ENCODE results near the gene CCDC149.

The CCDC149 gene

GRCh38 chr4:24777536-24778463 is 135.0 kb downstream of the CCDC149 start:
- Histone ChIP-seq H3K4me3 (ENCODE audit: low read length) (no peak overlapping the region), H3K4me1 (ENCODE audit: control insufficient read depth, insufficient read depth, low read length) (no peaks in the 10 kb centered on the region), H3K9ac (ENCODE audit: low read length) (no peak overlapping the region), H3K27me3 (ENCODE audit: control insufficient read depth, insufficient read depth, low read length) (no peaks in the 10 kb centered on the region), H3K36me3 (ENCODE audit: control insufficient read depth, insufficient read depth, low read length) (no peaks in the 10 kb centered on the region), H3K9me3 (ENCODE audit: control insufficient read depth, low read length) (no peaks in the 10 kb centered on the region)

GRCh38 chr4:24775750-24776149 is 137.1 kb downstream of the CCDC149 start:
- Histone ChIP-seq H3K9ac (ENCODE audit: low read length) (no peak overlapping the region), H3K4me3 (ENCODE audit: low read length) (no peak overlapping the region), H3K9me3 (ENCODE audit: control insufficient read depth, low read length) (no peaks in the 10 kb centered on the region), H3K4me1 (ENCODE audit: control insufficient read depth, insufficient read depth, low read length) (no peaks in the 10 kb centered on the region), H3K36me3 (ENCODE audit: control insufficient read depth, insufficient read depth, low read length) (no peaks in the 10 kb centered on the region), H3K27me3 (ENCODE audit: control insufficient read depth, insufficient read depth, low read length) (no peaks in the 10 kb centered on the region)

GRCh38 chr4:24775032-24775605 is 137.7 kb downstream of the CCDC149 start:
- H3K4me1 ChIP-seq (ENCODE audit: control insufficient read depth, insufficient read depth, low read length) = no peaks in the 10 kb centered on the region
- H3K9me3 ChIP-seq (ENCODE audit: control insufficient read depth, low read length) = no peaks in the 10 kb centered on the region
- H3K4me3 ChIP-seq (ENCODE audit: low read length) = no peak overlapping the region
- no peaks in the 10 kb centered on the region for H3K36me3 ChIP-seq (ENCODE audit: control insufficient read depth, insufficient read depth, low read length)
- no peak overlapping the region for H3K9ac ChIP-seq (ENCODE audit: low read length)
- no peaks in the 10 kb centered on the region for H3K27me3 ChIP-seq (ENCODE audit: control insufficient read depth, insufficient read depth, low read length)

- Histone ChIP-seq H3K4me1 (ENCODE audit: control insufficient read depth, insufficient read depth, low read length) (no peaks in the 10 kb centered on the region), H3K9me3 (ENCODE audit: control insufficient read depth, low read length) (no peaks in the 10 kb centered on the region), H3K9ac (ENCODE audit: low read length) (no peak overlapping the region), H3K27me3 (ENCODE audit: control insufficient read depth, insufficient read depth, low read length) (no peaks in the 10 kb centered on the region), H3K4me3 (ENCODE audit: low read length) (no peak overlapping the region), H3K36me3 (ENCODE audit: control insufficient read depth, insufficient read depth, low read length) (no peaks in the 10 kb centered on the region)
Measured at GRCh38 chr4:24774452-24774851, 138.4 kb downstream of the CCDC149 start.

- no peaks in the 10 kb centered on the region for H3K9me3 ChIP-seq (ENCODE audit: control insufficient read depth, low read length)
- no peaks in the 10 kb centered on the region for H3K27me3 ChIP-seq (ENCODE audit: control insufficient read depth, insufficient read depth, low read length)
- H3K4me3 ChIP-seq (ENCODE audit: low read length) = no peak overlapping the region
- H3K9ac ChIP-seq (ENCODE audit: low read length) = no peak overlapping the region
- no peaks in the 10 kb centered on the region for H3K36me3 ChIP-seq (ENCODE audit: control insufficient read depth, insufficient read depth, low read length)
- H3K4me1 ChIP-seq (ENCODE audit: control insufficient read depth, insufficient read depth, low read length) = no peaks in the 10 kb centered on the region
Measured at GRCh38 chr4:24772952-24773351, 139.9 kb downstream of the CCDC149 start.

- Histone ChIP-seq H3K4me3 (ENCODE audit: low read length) (no peak overlapping the region), H3K9ac (ENCODE audit: low read length) (no peak overlapping the region), H3K36me3 (ENCODE audit: control insufficient read depth, insufficient read depth, low read length) (no peaks in the 10 kb centered on the region), H3K27me3 (ENCODE audit: control insufficient read depth, insufficient read depth, low read length) (no peaks in the 10 kb centered on the region), H3K4me1 (ENCODE audit: control insufficient read depth, insufficient read depth, low read length) (no peaks in the 10 kb centered on the region), H3K9me3 (ENCODE audit: control insufficient read depth, low read length) (no peaks in the 10 kb centered on the region)
Measured at GRCh38 chr4:24772061-24772705, 140.7 kb downstream of the CCDC149 start.

- Histone ChIP-seq H3K9me3 (ENCODE audit: control insufficient read depth, low read length) (no peaks in the 10 kb centered on the region), H3K4me3 (ENCODE audit: low read length) (no peak overlapping the region), H3K36me3 (ENCODE audit: control insufficient read depth, insufficient read depth, low read length) (no peaks in the 10 kb centered on the region), H3K4me1 (ENCODE audit: control insufficient read depth, insufficient read depth, low read length) (no peaks in the 10 kb centered on the region), H3K9ac (ENCODE audit: low read length) (no peak overlapping the region), H3K27me3 (ENCODE audit: control insufficient read depth, insufficient read depth, low read length) (no peaks in the 10 kb centered on the region)
Measured at GRCh38 chr4:24771241-24771640, 141.6 kb downstream of the CCDC149 start.

- Histone ChIP-seq H3K9ac (ENCODE audit: low read length) (no peak overlapping the region), H3K36me3 (ENCODE audit: control insufficient read depth, insufficient read depth, low read length) (no peaks in the 10 kb centered on the region), H3K9me3 (ENCODE audit: control insufficient read depth, low read length) (no peaks in the 10 kb centered on the region), H3K4me1 (ENCODE audit: control insufficient read depth, insufficient read depth, low read length) (no peaks in the 10 kb centered on the region), H3K4me3 (ENCODE audit: low read length) (no peak overlapping the region), H3K27me3 (ENCODE audit: control insufficient read depth, insufficient read depth, low read length) (no peaks in the 10 kb centered on the region)
Measured at GRCh38 chr4:24770667-24771066, 142.2 kb downstream of the CCDC149 start.

GRCh38 chr4:24770032-24770584 is 142.7 kb downstream of the CCDC149 start:
- Histone ChIP-seq H3K9ac (ENCODE audit: low read length) (no peak overlapping the region), H3K4me1 (ENCODE audit: control insufficient read depth, insufficient read depth, low read length) (no peaks in the 10 kb centered on the region), H3K36me3 (ENCODE audit: control insufficient read depth, insufficient read depth, low read length) (no peaks in the 10 kb centered on the region), H3K4me3 (ENCODE audit: low read length) (no peak overlapping the region), H3K27me3 (ENCODE audit: control insufficient read depth, insufficient read depth, low read length) (no peaks in the 10 kb centered on the region), H3K9me3 (ENCODE audit: control insufficient read depth, low read length) (no peaks in the 10 kb centered on the region)

- H3K4me1 ChIP-seq (ENCODE audit: control insufficient read depth, insufficient read depth, low read length) = no peaks in the 10 kb centered on the region
- no peak overlapping the region for H3K9ac ChIP-seq (ENCODE audit: low read length)
- H3K27me3 ChIP-seq (ENCODE audit: control insufficient read depth, insufficient read depth, low read length) = no peaks in the 10 kb centered on the region
- no peak overlapping the region for H3K4me3 ChIP-seq (ENCODE audit: low read length)
- no peaks in the 10 kb centered on the region for H3K9me3 ChIP-seq (ENCODE audit: control insufficient read depth, low read length)
- no peaks in the 10 kb centered on the region for H3K36me3 ChIP-seq (ENCODE audit: control insufficient read depth, insufficient read depth, low read length)
Measured at GRCh38 chr4:24769571-24769970, 143.3 kb downstream of the CCDC149 start.

GRCh38 chr4:24768604-24769003 is 144.2 kb downstream of the CCDC149 start:
- no peaks in the 10 kb centered on the region for H3K9me3 ChIP-seq (ENCODE audit: control insufficient read depth, low read length)
- no peak overlapping the region for H3K4me3 ChIP-seq (ENCODE audit: low read length)
- H3K27me3 ChIP-seq (ENCODE audit: control insufficient read depth, insufficient read depth, low read length) = no peaks in the 10 kb centered on the region
- no peak overlapping the region for H3K9ac ChIP-seq (ENCODE audit: low read length)
- H3K36me3 ChIP-seq (ENCODE audit: control insufficient read depth, insufficient read depth, low read length) = no peaks in the 10 kb centered on the region
- no peaks in the 10 kb centered on the region for H3K4me1 ChIP-seq (ENCODE audit: control insufficient read depth, insufficient read depth, low read length)

GRCh38 chr4:24768006-24768405 is 144.8 kb downstream of the CCDC149 start:
- H3K36me3 ChIP-seq (ENCODE audit: control insufficient read depth, insufficient read depth, low read length) = no peaks in the 10 kb centered on the region
- H3K4me1 ChIP-seq (ENCODE audit: control insufficient read depth, insufficient read depth, low read length) = no peaks in the 10 kb centered on the region
- H3K9me3 ChIP-seq (ENCODE audit: control insufficient read depth, low read length) = no peaks in the 10 kb centered on the region
- no peak overlapping the region for H3K9ac ChIP-seq (ENCODE audit: low read length)
- H3K27me3 ChIP-seq (ENCODE audit: control insufficient read depth, insufficient read depth, low read length) = no peaks in the 10 kb centered on the region
- H3K4me3 ChIP-seq (ENCODE audit: low read length) = no peak overlapping the region

All from mucosa of stomach (tissue), 1 donor.